SIG-M5 (cell line): ENCODE data around the gene CGN.

Experiments used
- DNase-seq: peaks from one replicate; lab custom pipeline; 2025; lab: John Stamatoyannopoulos, UW

CGN gene

GRCh38 chr1:151547119-151547899 is 36.1 kb downstream of the CGN start:
- DNase-seq: no peak

- DNase-seq: no peak
Observed at GRCh38 chr1:151547900-151548230, 36.7 kb downstream of the CGN start.

- no peak for DNase-seq
Observed at GRCh38 chr1:151549199-151549598, 38.0 kb downstream of the CGN start.

DNA sequence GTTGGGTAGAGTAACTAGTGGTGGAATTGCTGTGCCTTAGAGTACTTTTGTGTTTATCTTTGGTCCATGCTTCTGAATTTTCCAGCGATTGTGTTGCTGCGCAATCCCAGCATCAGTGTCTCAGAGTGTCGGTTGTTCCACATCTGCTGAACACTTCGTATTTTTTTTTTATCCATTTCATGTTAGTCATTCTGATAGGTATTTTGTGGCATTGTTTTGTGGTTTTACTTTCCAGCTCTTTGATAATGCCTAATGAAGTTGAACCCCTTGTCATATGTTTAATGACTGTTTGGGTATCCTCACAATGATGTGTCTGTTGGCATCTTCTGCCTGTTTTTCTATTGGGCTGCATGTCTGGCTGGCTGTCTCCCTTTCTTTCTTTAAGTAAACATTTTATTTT is 42.5 kb downstream of the CGN start:
- DNase-seq: no peak

DNA sequence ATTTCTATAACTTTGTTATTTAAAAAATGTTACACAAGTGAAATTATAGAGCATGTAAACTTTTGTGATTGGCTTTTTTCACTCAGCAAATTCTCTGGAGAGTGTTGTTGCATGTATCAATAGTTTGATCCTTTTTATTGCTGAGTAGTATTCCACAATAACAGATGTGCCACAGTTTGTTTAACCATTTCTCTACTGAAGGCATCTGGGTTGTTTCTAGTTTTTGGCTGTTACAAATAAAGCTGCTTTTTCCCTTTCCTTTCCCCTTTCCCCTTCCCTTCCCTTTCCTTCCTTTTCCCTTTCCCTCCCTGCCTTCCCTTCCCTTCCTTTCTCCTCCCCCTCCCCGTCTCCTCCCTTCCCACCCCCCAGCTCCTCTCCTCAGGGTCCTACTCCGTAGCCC is 44.9 kb downstream of the CGN start:
- no peak for DNase-seq

- DNase-seq: no peak
Observed at GRCh38 chr1:151562661-151563060, 51.5 kb downstream of the CGN start.

DNA sequence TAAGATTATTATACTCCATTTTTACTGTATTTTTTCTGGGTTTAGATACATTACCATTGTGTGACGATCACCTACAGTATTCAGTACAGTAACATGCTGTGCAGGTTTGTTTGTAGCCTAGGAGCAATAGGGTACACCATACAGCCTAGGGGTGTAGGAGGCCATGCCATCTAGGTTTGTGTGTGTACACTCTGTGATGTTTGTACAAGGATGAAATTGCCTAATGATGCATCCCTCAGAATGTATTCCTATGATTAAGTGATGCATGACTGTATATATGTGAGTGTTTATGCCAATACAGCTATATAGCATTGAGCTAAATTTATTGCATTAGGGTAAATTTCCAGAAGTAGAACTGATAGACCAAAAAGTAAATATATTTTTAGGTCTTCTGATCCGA is 52.2 kb downstream of the CGN start:
- DNase-seq: no peak

DNA sequence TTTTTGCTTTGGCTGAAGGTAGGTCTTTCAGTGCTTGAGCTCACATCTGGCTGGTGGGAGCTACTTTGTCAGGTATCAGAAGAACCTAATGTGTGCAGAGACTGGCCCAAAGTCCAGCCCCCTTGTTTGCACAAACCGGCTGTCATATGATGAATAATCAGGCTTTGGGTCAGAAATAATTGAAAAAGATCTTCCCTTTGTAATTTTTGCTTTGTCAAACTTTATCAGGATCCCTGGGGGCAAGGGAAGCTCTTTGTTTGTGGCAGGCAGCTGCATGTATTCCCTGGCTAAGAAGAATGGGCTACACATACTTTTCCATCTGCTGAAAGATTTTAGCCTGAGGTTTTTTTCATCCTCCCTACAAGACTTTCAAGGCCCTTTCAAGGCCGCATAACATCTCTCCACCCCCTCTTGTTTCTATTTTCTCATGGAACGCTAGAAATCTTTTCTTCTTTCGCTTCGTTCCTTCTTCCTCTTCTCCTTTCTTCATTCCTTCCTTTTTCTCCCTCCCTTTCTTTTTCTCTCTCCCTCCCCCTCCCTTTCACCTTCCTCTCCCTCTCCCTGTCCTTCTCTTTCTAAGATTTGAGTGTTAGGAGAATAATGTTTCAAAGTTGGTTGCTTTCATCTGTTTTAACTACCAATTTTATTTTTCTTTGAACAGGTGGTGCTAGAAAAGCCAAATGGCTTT is 54.5 kb downstream of the CGN start:
- no peak for DNase-seq

- DNase-seq: no peak
Observed at GRCh38 chr1:151568626-151569088, 57.5 kb downstream of the CGN start.

- DNase-seq: no peak
Observed at GRCh38 chr1:151570819-151571218, 59.6 kb downstream of the CGN start.

- DNase-seq: no peak
Observed at GRCh38 chr1:151574575-151575529, 63.7 kb downstream of the CGN start.

DNA sequence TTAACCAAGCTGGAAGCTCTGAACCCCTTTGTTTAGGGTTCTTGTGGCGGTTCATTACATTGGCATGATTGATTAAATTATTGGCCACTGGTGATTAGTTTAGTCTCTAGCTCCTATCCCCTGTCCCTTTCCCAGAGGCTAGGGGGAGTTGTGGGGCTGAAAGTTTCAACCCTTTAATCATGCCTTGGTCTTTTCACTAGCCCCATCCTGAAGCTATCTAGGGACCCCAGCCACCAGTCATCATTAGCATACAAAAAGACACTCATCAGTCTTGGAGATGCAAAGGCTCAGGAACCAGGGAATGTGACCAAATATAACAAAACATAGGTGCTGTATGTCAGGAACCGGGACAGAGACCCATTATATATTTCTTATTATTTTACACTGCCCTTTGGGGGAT is 66.0 kb downstream of the CGN start:
- DNase-seq: no peak

- DNase-seq: no peak
Observed at GRCh38 chr1:151578941-151579340, 67.8 kb downstream of the CGN start.

GRCh38 chr1:151579436-151580225 is 68.4 kb downstream of the CGN start:
- no peak for DNase-seq

- no peak for DNase-seq
Observed at GRCh38 chr1:151581451-151581850, 70.3 kb downstream of the CGN start.

GRCh38 chr1:151581921-151582320 is 70.7 kb downstream of the CGN start:
- no peak for DNase-seq

GRCh38 chr1:151583796-151584195 is 72.6 kb downstream of the CGN start:
- no peak for DNase-seq

DNA sequence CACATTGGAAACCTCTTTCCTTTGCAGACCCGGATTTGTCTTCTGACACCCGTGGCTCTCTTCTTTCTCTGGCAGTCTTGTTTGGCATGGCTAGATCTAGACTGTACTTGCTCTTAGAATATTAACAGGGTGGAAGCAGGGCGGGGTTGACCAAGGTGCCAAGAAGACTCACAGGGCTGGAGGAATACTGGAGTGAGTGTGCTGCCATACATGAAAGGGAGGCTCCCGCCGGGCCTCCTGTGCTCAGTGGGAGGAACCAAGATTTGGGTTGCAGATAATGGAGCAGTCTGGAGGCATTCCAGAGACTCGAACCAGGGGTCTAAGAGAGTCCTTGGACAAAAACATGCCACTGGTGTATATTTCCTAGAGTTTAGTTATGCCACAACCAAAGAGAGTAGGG is 73.1 kb downstream of the CGN start:
- no peak for DNase-seq

- no peak for DNase-seq
Observed at GRCh38 chr1:151584780-151585179, 73.6 kb downstream of the CGN start.

DNA sequence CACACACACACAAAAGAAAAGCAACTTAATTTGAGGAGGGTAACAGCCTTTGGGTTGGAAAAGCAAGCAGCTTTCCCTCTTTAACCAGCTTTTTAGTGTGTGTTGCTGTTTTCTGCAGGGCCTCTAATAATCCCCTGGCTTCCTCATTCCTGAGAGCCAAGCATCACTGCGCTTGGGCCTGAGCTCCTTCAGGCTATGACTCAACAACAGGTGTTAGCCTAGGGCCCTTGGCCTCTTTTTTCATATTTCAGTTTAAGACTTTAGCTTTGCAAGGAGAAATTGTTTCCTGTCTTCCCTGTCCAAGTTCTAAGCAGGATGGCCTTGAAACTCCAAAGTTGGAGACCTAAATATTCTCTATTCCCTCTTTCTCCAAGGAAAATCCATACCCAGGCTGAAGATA is 74.4 kb downstream of the CGN start:
- DNase-seq: no peak
